WTC11 (cell line): ENCODE measurements around the gene CDH13.

Experiments used
- CBFB ChIP-seq: sonication (generic); formaldehyde crosslinking; IDR thresholded peaks from 2 replicates; pipeline ENCODE4 v1.8.1; 2022; ENCODE audit warnings: mild to moderate bottlenecking, low read depth, missing genetic modification reagents
- JUN ChIP-seq: sonication (generic); formaldehyde crosslinking; IDR thresholded peaks from 2 replicates; pipeline ENCODE4 v1.8.0; 2023; ENCODE audit warnings: mild to moderate bottlenecking, missing genetic modification reagents
- KAT7 ChIP-seq: sonication (generic); formaldehyde crosslinking; IDR thresholded peaks from 2 replicates; pipeline ENCODE4 v1.8.1; 2023; ENCODE audit warnings: missing genetic modification reagents, mild to moderate bottlenecking, borderline replicate concordance
- NFE2L1 ChIP-seq: sonication (generic); formaldehyde crosslinking; IDR thresholded peaks from 2 replicates; pipeline ENCODE4 v1.8.1; 2023; ENCODE audit warnings: missing genetic modification reagents
- NFYB ChIP-seq: sonication (generic); formaldehyde crosslinking; conservative IDR thresholded peaks from 2 replicates; pipeline ENCODE4 v1.8.0; 2022; ENCODE audit warnings: low read depth, missing genetic modification reagents
- ZNF232 ChIP-seq: sonication (generic); formaldehyde crosslinking; IDR thresholded peaks from 2 replicates; pipeline ENCODE4 v1.8.0; 2022; ENCODE audit warnings: mild to moderate bottlenecking, missing genetic modification reagents
- TF ChIP-seq, protein P1 (sequence below): fragments of 200-600 bp; IDR thresholded peaks from 2 replicates; pipeline ENCODE4 v1.8.0; 2022; ENCODE audit warnings: antibody characterized with exemption
- TF ChIP-seq, protein P2 (sequence below): sonication (generic); formaldehyde crosslinking; IDR thresholded peaks from 2 replicates; pipeline ENCODE4 v1.8.1; 2023; ENCODE audit warnings: mild to moderate bottlenecking, missing genetic modification reagents, moderate library complexity

DNA sequence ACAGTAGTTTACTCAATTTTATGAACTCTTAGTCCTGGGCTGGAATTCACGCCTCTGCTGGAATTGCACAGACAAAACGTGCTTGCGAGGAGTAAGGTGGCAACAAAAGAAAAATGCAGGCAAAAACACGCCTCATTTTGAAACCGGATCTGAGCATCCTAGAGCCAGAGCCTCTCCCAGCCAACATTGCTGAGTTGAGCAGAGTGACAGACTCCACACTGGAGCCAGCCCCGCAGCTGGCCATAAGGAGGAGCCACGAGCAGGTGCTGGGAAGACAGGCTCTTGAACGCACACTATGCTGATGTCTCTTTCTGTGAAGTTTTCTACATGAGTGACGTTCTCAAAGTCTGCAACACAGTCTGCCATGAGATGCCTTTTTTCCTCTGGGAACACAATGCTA lies 1166.4 kb downstream of the CDH13 start:
- TF ChIP-seq ZNF232 (no peak), NFYB (no peak), JUN (CRISPR knock-in tag) (no peak), KAT7 (no peak), NFE2L1 (CRISPR knock-in tag) (no peak), CBFB (no peak)
- TF ChIP-seq, protein P1, sequence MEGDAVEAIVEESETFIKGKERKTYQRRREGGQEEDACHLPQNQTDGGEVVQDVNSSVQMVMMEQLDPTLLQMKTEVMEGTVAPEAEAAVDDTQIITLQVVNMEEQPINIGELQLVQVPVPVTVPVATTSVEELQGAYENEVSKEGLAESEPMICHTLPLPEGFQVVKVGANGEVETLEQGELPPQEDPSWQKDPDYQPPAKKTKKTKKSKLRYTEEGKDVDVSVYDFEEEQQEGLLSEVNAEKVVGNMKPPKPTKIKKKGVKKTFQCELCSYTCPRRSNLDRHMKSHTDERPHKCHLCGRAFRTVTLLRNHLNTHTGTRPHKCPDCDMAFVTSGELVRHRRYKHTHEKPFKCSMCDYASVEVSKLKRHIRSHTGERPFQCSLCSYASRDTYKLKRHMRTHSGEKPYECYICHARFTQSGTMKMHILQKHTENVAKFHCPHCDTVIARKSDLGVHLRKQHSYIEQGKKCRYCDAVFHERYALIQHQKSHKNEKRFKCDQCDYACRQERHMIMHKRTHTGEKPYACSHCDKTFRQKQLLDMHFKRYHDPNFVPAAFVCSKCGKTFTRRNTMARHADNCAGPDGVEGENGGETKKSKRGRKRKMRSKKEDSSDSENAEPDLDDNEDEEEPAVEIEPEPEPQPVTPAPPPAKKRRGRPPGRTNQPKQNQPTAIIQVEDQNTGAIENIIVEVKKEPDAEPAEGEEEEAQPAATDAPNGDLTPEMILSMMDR: no peak
- TF ChIP-seq, protein P2, sequence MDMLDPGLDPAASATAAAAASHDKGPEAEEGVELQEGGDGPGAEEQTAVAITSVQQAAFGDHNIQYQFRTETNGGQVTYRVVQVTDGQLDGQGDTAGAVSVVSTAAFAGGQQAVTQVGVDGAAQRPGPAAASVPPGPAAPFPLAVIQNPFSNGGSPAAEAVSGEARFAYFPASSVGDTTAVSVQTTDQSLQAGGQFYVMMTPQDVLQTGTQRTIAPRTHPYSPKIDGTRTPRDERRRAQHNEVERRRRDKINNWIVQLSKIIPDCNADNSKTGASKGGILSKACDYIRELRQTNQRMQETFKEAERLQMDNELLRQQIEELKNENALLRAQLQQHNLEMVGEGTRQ (CRISPR knock-in tag): no peak
